GM12892 (cell line): ENCODE measurements around the gene CELA2B.

Experiments
- POLR2A ChIP-seq: IDR thresholded peaks from 2 replicates; pipeline ENCODE4 v1.6.1; 2011; ENCODE audit warnings: low read depth, low read length, control low read depth
- POLR2AphosphoS5 ChIP-seq: IDR thresholded peaks from 2 replicates; pipeline ENCODE4 v1.6.1; 2011; ENCODE audit warnings: low read depth, low read length, control low read depth

GRCh38 chr1:15493869-15494390 lies 18.0 kb downstream of the CELA2B start:
- TF ChIP-seq POLR2A = no peak
- TF ChIP-seq POLR2AphosphoS5 = no peak
